Astrocyte (in vitro differentiated cells and primary cell): ENCODE results near the gene LGALS1.

Source experiments
- CTCF ChIP-seq: IDR thresholded peaks from 2 replicates; pipeline ENCODE4 v1.5.1; 2011; ENCODE audit warnings: low read depth, mild to moderate bottlenecking, inconsistent platforms, low read length, moderate library complexity; ENCODE audit not compliant: insufficient read depth
- EZH2 ChIP-seq: IDR thresholded peaks from 2 replicates; pipeline ENCODE4 v1.6.1; 2012; ENCODE audit warnings: mild to moderate bottlenecking, low read length, inconsistent platforms; ENCODE audit not compliant: insufficient read depth

GRCh38 chr22:37641561-37641949 lies 33.9 kb upstream of the LGALS1 start:
- TF ChIP-seq CTCF = no peak
- no peak for TF ChIP-seq EZH2
